GM23338 (cell line): ENCODE measurements around the gene DPY19L3.

Experiments
- POLR2AphosphoS5 ChIP-seq: IDR thresholded peaks from 2 replicates; pipeline ENCODE4 v1.6.1; 2016; ENCODE audit warnings: antibody characterized with exemption, low read depth
- ZNF331 ChIP-seq: fragments of 250-450 bp; sonication (Bioruptor Pico); IDR thresholded peaks from 2 replicates; pipeline ENCODE4 v1.5.0; 2020; ENCODE audit warnings: low read depth, mild to moderate bottlenecking, moderate library complexity
- TF ChIP-seq, protein P1 (sequence below): IDR thresholded peaks from 2 replicates; pipeline ENCODE4 v1.6.1; 2016; ENCODE audit warnings: antibody characterized with exemption
- TF ChIP-seq, protein P2 (sequence below), 2 experiments: fragments of 200-600 bp in 1 of 2; sonication (generic) in 1 of 2; conservative IDR thresholded peaks; 2 replicates each; pipeline versions ENCODE4 v1.5.1 to v1.6.1; 2016 to 2017; ENCODE audit warnings: antibody characterized with exemption in 2 of 2, low read depth in 2 of 2, mild to moderate bottlenecking in 2 of 2, moderate library complexity in 1 of 2

DNA sequence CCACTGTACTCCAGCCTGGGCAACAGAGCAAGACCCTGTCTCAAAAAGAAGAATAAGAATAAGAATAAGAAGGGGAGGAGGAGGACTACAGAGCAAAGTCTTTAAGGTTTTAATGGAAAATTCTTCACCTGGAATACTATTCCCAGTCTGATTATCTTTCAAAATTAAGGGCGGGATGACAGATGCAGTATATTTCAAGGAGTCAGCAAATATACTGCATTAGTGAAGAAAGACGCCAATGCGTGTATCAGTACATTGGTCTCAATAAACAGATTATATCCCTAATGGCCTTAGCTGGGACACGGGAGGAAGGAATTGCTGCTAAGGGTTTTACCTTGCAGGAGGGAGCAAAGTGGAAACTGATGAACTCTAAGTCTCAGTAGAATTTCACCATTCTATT is 121.3 kb downstream of the DPY19L3 start:
- no peak for TF ChIP-seq ZNF331
- TF ChIP-seq, protein P1, sequence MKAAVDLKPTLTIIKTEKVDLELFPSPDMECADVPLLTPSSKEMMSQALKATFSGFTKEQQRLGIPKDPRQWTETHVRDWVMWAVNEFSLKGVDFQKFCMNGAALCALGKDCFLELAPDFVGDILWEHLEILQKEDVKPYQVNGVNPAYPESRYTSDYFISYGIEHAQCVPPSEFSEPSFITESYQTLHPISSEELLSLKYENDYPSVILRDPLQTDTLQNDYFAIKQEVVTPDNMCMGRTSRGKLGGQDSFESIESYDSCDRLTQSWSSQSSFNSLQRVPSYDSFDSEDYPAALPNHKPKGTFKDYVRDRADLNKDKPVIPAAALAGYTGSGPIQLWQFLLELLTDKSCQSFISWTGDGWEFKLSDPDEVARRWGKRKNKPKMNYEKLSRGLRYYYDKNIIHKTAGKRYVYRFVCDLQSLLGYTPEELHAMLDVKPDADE, result no peak
- TF ChIP-seq, protein P2, sequence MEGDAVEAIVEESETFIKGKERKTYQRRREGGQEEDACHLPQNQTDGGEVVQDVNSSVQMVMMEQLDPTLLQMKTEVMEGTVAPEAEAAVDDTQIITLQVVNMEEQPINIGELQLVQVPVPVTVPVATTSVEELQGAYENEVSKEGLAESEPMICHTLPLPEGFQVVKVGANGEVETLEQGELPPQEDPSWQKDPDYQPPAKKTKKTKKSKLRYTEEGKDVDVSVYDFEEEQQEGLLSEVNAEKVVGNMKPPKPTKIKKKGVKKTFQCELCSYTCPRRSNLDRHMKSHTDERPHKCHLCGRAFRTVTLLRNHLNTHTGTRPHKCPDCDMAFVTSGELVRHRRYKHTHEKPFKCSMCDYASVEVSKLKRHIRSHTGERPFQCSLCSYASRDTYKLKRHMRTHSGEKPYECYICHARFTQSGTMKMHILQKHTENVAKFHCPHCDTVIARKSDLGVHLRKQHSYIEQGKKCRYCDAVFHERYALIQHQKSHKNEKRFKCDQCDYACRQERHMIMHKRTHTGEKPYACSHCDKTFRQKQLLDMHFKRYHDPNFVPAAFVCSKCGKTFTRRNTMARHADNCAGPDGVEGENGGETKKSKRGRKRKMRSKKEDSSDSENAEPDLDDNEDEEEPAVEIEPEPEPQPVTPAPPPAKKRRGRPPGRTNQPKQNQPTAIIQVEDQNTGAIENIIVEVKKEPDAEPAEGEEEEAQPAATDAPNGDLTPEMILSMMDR (conservative IDR thresholded peaks at IDR 0.05; ENCODE audit: low read depth in 2 of 2), result no peak
- no peak for TF ChIP-seq POLR2AphosphoS5
